Right lobe of liver (tissue), 4 donors: ENCODE results near the gene MTCH1.

ENCODE experiments used
- POLR2A ChIP-seq: fragments of 450-650 bp; IDR thresholded peaks from one replicate; pipeline ENCODE4 v1.6.1; 2017; ENCODE audit warnings: antibody characterized with exemption, mild to moderate bottlenecking
- TF ChIP-seq, protein P1 (sequence below), 4 donors: fragments of 200-600 bp in 3 of 4; fragments of 450-650 bp in 1 of 4; IDR thresholded peaks; one replicate each; pipeline versions ENCODE4 v1.5.1 to v1.8.0; 2016 to 2022; ENCODE audit warnings: antibody characterized with exemption in 4 of 4, mild to moderate bottlenecking in 2 of 4
- donor health status: DM: no; HTN: no; CAD: no.
- donor health status: DM: no; HTN: no; CAD: no.
- donor health status: DM: no; HTN: yes; CAD: no.

DNA sequence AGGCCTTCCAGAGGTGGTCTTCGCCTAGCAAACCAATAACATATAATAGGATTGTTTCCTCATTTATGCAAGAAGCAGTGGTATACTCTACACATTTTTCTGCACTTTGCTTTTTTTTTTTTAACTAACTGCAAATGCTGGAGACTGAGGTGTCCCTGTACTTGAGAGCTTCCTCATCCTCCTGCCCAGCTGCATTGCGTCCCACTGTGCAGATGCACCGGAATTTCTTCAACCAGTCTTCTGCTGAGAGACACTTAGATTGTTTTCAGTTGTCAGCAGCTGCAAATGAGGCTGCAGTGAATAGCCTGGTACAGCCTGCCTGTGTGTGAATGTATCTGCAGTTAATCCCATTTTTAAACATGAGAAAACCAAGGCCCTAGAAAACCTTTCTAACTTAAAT is 31.0 kb upstream of the MTCH1 start:
- TF ChIP-seq, protein P1, sequence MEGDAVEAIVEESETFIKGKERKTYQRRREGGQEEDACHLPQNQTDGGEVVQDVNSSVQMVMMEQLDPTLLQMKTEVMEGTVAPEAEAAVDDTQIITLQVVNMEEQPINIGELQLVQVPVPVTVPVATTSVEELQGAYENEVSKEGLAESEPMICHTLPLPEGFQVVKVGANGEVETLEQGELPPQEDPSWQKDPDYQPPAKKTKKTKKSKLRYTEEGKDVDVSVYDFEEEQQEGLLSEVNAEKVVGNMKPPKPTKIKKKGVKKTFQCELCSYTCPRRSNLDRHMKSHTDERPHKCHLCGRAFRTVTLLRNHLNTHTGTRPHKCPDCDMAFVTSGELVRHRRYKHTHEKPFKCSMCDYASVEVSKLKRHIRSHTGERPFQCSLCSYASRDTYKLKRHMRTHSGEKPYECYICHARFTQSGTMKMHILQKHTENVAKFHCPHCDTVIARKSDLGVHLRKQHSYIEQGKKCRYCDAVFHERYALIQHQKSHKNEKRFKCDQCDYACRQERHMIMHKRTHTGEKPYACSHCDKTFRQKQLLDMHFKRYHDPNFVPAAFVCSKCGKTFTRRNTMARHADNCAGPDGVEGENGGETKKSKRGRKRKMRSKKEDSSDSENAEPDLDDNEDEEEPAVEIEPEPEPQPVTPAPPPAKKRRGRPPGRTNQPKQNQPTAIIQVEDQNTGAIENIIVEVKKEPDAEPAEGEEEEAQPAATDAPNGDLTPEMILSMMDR (IDR thresholded peaks at IDR 0.05): no peak
- TF ChIP-seq POLR2A: no peak
